Measurements from ENCODE around the gene DNAJC12. TPM values are rescaled to one million over a fixed set of nuclear protein-coding genes. Genes with fewer than 3 reads are reported as not detected.

Gene DNAJC12
- total RNA-seq, 3 donors from 2014 or later (not counting 1 experiment from before 2014, with no cell fraction given), result not detected

GRCh38 chr10:67770537-67770936 is 67.5 kb downstream of the DNAJC12 start:
- H3K36me3 ChIP-seq (ENCODE audit: control insufficient read depth, insufficient read depth, low read length), result no peaks in the 10 kb centered on the region
- no peak overlapping the region for H3K4me3 Mint-ChIP-seq
- no peak for TF ChIP-seq CTCF (IDR thresholded peaks at IDR 0.05)
- peaks cover 0 to 3% of the 10 kb centered on the region in 2 donors for H3K4me1 Mint-ChIP-seq
- no peaks in the 10 kb centered on the region for H3K9me3 Mint-ChIP-seq
- H3K27ac ChIP-seq (ENCODE audit: low read length), result peak overlapping the region; percentile 20
- no peaks in the 10 kb centered on the region for H3K27me3 ChIP-seq (ENCODE audit: control insufficient read depth, insufficient read depth, low read length)
- DNase-seq, result no peak
- peaks cover 5% of the 10 kb centered on the region for H3K4me1 ChIP-seq (ENCODE audit: control insufficient read depth, insufficient read depth, low read length)
- no peaks in the 10 kb centered on the region for H3K36me3 Mint-ChIP-seq
- ATAC-seq, result no peak
- H3K9me3 ChIP-seq (ENCODE audit: control insufficient read depth, insufficient read depth, low read length), result no peaks in the 10 kb centered on the region
- H3K27ac Mint-ChIP-seq, result no peak overlapping the region
- H3K27me3 Mint-ChIP-seq (ENCODE audit: low read depth in 2 of 2), result no peaks in the 10 kb centered on the region
- H3K4me3 ChIP-seq (ENCODE audit: low read length), result no peak overlapping the region
- intact Hi-C loops (cut with micrococcal nuclease), result no loop called here

- no peaks in the 10 kb centered on the region for H3K27me3 ChIP-seq (ENCODE audit: control insufficient read depth, insufficient read depth, low read length)
- Mint-ChIP-seq H3K4me3 (no peak overlapping the region), H3K9me3 (no peaks in the 10 kb centered on the region), H3K27me3 (ENCODE audit: low read depth in 2 of 2) (peaks cover 0 to 4% of the 10 kb centered on the region in 2 donors), H3K27ac (no peak overlapping the region), H3K4me1 (peaks cover 10 to 24% of the 10 kb centered on the region in 2 donors), H3K36me3 (no peaks in the 10 kb centered on the region)
- H3K9me3 ChIP-seq (ENCODE audit: control insufficient read depth, insufficient read depth, low read length), result no peaks in the 10 kb centered on the region
- TF ChIP-seq CTCF (IDR thresholded peaks at IDR 0.05), result no peak
- H3K27ac ChIP-seq (ENCODE audit: low read length), result no peak overlapping the region
- intact Hi-C loops (cut with micrococcal nuclease), result loop anchor here (10.0 kb wide), 1 partner anchor 308 kb away; the partner anchor contains the start of gene HERC4
- peaks cover 14% of the 10 kb centered on the region for H3K4me1 ChIP-seq (ENCODE audit: control insufficient read depth, insufficient read depth, low read length)
- DNase-seq, result no peak
- WGBS (ENCODE audit: insufficient coverage), result 100% methylated on average over 1 of the region's 2 CpGs
- H3K4me3 ChIP-seq (ENCODE audit: low read length), result no peak overlapping the region
- no peak for ATAC-seq
- no peaks in the 10 kb centered on the region for H3K36me3 ChIP-seq (ENCODE audit: control insufficient read depth, insufficient read depth, low read length)
These were observed 70.7 kb downstream of the DNAJC12 start for GRCh38 chr10:67767244-67767643.

GRCh38 chr10:67764012-67764822 is 73.8 kb downstream of the DNAJC12 start:
- WGBS (ENCODE audit: insufficient coverage), result under 1% methylated on average over 55 of the region's 56 CpGs
- intact Hi-C loops (cut with micrococcal nuclease), result loop anchor here (5.0 to 10.0 kb wide), 2 partner anchors 311 to 568 kb away; partner anchors contain the start of genes HERC4, HNRNPH3 and PBLD
- no peaks in the 10 kb centered on the region for H3K36me3 ChIP-seq (ENCODE audit: control insufficient read depth, insufficient read depth, low read length)
- Mint-ChIP-seq H3K4me3 (peak overlapping the region; percentile 93), H3K27ac (peak overlapping the region; percentile 98), H3K27me3 (ENCODE audit: low read depth in 2 of 2) (peaks cover 4 to 13% of the 10 kb centered on the region in 2 donors), H3K9me3 (no peaks in the 10 kb centered on the region), H3K36me3 (no peaks in the 10 kb centered on the region), H3K4me1 (peaks cover 10 to 24% of the 10 kb centered on the region in 2 donors)
- DNase-seq (peak; percentile 98 to 99), ATAC-seq (peak; percentile 83 to 92 (median 83))
- H3K4me3 ChIP-seq (ENCODE audit: low read length), result peak overlapping the region; percentile 88
- peaks cover 9% of the 10 kb centered on the region for H3K4me1 ChIP-seq (ENCODE audit: control insufficient read depth, insufficient read depth, low read length)
- no peaks in the 10 kb centered on the region for H3K27me3 ChIP-seq (ENCODE audit: control insufficient read depth, insufficient read depth, low read length)
- H3K27ac ChIP-seq (ENCODE audit: low read length), result peak overlapping the region; percentile 91
- no peak for TF ChIP-seq CTCF (IDR thresholded peaks at IDR 0.05)
- H3K9me3 ChIP-seq (ENCODE audit: control insufficient read depth, insufficient read depth, low read length), result no peaks in the 10 kb centered on the region

All from natural killer cell (primary cell).